HG03103 (cell line): ENCODE measurements around the gene KCNT2.

Experiments used
- ATAC-seq: cut with Tn5 transposase; IDR thresholded peaks from one replicate; pipeline ENCODE4 v1.9.1; 2021; ENCODE audit warnings: low read depth; ENCODE audit not compliant: unreplicated experiment

Gene KCNT2

GRCh38 chr1:196403803-196404690, 204.2 kb downstream of the KCNT2 start:
- ATAC-seq, result no peak

DNA sequence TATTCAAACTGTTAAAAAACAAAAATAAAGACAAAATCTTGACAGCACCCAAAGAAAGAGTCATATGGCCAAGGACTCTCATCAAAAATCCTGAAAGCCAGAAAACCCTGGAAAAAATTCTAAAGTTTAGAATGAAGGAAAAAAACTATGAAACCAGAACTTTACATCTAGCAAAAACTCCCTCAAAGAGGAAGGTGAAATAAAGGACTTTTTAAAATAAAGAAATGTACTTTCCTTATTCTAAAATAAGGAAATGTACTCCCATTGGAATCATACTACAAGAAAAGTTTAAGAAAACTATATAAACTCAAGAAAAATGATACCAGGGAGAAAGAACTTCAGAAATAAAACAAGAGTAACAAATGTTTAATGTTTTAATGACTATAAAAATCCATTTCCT, 206.3 kb downstream of the KCNT2 start:
- no peak for ATAC-seq

DNA sequence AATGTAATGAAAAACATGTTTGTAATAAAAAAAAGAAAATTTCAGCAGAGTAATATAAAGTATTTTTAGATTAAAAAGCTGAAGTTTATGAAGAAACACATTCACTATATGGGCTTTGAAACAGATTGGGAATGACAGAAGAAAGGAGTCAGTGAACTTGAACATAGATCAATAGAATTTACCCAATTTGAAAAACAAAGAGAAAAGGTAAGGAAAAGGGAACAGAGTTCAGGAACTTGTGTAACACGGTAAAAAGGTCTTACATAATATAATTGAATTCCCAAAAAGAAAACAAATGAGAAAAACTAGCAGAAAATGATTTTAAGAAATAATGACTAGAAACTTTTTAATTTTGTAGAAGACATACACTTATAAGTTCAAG, 206.8 kb downstream of the KCNT2 start:
- ATAC-seq, result no peak

DNA sequence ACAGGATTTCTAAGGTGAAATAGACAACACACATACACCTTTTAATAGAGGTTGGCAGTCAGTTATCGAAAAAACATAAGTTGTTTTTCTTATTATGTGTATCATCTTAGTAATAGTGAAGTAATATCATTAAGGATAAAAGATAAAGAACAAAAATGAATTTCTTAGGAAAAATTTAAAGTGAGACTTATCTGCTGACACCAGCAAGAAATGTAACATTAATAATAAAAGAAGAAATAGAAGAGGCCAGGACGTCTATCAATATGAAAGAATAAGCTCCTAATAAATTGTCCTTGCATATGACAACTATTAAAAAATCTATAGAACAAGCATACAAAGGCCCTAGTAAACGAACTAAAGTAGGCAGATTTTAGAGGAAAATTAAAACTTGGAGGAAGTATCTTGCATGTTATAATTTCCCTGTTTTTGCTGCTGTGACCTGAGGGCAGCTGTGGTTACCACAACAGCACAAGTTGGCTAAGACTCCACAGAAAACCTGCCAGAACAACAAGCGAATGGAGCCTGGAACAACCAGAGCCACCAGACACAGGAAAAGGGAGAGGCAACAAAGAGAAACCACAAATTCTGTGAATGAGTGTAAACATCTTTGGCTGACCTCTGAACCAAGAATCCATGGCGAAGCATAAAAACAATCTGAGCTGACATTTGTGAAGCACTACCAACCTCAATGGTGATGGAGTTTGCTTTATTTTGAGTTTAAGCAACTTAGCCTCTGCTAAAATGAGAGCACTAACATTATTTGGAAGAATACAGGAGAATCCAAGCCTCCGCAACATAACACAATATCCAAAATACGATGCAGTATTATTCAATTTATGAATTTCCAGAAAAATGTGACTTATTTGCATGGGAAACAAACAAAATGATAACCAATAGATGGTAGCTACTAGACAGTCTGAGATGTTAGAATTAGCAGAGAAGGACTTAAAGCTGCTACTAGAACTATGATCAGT, 207.5 kb downstream of the KCNT2 start:
- no peak for ATAC-seq

DNA sequence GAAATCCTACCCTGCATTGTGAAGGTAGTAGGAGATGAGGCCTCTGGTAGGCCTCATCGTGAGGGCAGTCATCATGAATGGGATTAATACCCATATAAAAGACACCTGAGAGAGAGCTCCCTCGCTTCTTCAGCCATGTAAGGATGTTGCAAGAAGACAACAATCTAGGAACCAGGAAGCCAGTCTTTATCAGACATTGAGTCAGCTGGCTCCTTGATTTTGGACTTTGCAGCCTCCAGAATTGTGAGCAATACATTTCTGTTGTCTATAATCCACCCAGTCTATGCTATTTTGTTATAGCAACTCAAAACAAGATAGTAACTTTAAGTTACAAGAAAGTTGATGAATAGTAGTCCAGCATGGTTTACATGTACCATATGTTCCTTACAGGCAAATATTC, 208.5 kb downstream of the KCNT2 start:
- ATAC-seq, result no peak

DNA sequence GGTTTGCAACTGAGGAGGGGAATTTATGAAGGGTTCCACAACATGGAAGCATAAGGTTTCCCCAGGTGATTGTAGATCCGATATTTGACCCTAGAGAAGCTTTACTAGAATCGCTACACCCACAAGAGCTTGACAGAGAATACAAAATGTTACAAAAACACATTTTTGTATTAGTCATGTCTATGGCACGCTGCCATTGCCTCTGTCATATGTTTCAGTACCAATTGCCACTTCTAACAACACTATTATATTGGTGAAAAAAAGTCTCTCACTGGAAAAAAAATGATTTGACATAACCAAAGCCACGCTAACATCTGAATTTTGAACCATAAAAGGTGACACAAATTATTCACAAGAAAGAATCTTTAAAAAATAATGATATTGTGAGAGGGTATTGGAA, 214.5 kb downstream of the KCNT2 start:
- no peak for ATAC-seq

GRCh38 chr1:196393282-196393681, 215.0 kb downstream of the KCNT2 start:
- ATAC-seq, result no peak

- ATAC-seq, result no peak
Measured at GRCh38 chr1:196387766-196388165, 220.5 kb downstream of the KCNT2 start.

GRCh38 chr1:196385109-196385508, 223.1 kb downstream of the KCNT2 start:
- no peak for ATAC-seq

DNA sequence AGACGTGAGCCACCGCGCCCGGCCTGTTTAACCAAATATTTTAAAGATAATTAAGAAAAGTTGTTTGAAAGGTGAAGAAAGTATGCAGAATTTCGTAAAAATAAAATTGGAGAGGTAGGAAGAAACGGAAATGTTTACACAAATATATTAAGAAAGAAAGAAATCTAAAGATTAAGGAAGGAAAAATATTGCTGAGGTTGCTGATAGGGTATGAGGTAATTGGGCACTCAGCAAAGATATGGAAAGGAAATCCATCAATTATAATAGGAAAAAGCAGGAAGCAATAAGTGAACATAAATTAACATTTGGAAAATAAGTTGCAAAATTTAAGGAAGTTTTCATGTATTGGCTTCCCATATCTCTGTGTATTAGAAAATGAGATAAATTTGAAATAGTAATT, 225.9 kb downstream of the KCNT2 start:
- ATAC-seq, result no peak

DNA sequence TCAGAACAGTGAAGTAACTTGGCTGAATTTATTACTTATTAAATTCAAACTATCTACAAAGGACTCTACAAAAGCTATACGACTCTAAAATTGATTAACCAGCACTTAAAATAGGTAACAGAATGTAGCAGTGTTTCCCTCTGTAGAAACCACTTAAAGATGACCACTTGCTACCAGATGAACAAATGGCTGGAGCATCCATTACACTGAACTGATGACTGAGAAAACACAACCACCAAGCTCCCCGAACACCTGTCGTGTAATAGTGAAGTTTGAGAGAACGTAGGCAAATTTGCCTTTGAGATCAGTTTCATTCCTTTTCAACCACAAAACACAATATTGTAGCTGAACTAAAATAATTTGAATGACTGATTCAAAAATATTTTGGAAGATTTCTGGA, 226.7 kb downstream of the KCNT2 start:
- no peak for ATAC-seq

DNA sequence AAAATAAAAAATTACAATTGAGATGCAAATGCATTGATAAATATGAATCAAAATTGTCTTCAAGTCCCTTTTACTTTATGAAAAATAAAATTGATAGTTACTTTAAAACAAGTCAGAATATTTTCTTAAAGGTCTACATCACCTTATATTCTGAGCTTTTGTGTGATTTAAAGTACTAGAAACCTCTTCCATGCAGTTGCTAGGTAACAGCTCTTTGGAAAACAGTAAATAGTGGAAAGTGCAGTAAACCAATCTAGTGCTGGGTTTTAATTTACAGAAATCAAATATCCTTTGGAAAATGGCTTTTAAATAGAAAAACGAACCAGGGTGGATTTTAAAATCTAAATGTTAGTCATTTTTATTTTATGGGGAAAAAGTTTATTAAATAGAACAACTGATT, 227.9 kb downstream of the KCNT2 start:
- no peak for ATAC-seq

DNA sequence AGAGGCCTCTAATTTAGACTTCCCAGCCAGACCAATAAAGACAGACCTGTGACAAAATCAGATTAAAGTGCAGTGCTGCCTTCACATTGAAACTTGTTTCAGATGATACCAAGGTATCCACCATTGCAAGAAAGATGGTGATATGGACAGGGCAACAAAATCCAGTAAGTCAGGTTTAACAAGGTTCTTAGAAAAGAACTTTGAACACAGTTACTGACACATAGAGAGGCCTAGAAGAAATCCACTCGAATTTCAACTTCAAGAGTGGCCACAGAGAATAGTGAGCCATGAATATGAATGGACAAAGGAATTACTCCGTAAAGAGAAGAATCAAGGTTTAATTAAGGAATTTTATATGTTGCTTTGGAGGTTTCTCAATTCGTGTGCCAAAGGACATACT, 230.4 kb downstream of the KCNT2 start:
- no peak for ATAC-seq

DNA sequence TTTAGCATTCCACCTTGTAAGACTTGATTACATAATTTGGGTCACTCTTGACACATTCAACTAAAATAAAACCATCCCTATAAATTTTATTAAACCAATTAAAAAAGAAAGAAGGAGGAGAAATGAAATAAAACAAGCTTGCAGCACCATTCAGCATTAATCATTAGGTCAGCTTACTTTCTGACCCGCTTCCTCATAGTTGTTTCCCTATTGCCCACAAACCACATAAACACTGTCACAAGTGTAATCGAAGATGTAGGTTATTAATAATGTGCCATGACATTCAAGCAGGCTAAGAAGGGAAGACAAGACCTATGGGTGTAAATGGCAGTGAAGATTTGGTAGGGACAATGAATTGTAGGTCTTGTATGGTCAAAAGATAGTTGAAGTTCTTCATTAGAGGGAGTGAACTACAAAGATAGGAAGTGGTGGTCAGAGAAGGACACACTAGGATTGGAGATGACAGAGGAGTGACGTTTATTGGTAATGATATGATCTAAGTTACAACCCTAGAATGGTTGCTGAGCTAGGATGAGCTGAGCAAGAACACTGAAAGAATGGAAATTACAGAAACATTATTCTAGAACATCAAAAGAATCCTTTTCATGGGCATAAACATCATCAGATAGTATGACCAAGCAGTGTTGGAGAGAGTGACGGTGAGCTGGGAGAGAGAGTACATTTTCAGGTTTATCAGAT, 231.5 kb downstream of the KCNT2 start:
- ATAC-seq, result no peak

DNA sequence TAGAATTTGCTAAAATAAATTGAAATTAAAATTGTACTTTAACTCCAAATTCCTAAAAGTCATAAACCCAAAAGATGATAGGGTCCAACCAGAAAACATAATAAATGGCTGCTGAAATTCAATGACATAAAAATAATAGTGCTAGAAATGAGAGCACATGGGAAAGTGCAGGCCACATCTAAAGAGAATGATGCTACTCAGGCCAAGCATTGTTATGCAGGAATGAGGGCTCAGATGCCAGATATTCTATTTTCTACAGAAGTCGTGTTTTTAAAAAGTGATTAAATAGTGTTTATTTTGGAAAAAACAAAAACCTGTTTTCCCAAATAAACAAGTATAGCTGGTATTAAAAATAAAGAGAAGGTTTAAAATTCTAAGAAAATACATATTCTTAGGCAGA, 234.4 kb downstream of the KCNT2 start:
- no peak for ATAC-seq

- ATAC-seq, result peak; percentile 80
Measured at GRCh38 chr1:196372896-196373536, 235.2 kb downstream of the KCNT2 start.

- ATAC-seq, result no peak
Measured at GRCh38 chr1:196367838-196368237, 240.4 kb downstream of the KCNT2 start.

DNA sequence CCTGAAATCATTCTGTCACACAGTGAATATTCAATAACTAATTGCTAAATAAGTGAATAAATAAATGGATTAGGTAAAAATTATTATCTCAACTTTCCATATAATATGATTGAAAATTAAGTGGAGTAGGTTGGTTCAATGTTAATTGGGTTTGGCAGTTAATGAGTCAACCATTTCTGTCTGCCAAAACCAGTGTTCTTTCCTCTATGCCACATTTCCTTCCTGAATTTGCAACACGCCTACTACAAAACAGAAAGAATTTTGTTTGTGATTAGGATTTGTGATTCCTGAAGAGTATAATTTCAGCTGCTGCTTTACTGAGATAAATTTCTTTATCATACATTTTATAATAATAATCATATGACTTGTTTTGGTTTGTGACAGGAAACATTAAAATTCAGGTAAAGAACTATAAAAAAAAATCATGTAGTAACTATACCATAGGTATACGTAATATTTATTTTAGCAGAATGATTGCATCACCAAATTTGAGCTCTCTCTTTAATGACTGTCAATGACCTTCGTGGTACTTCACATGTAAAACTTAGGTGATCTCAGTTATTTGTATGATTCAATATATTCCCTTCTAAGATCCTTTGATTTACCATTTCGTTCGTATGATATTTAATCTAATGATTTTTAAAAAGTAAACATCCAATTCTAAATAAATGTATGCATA, 241.3 kb downstream of the KCNT2 start:
- ATAC-seq, result no peak

DNA sequence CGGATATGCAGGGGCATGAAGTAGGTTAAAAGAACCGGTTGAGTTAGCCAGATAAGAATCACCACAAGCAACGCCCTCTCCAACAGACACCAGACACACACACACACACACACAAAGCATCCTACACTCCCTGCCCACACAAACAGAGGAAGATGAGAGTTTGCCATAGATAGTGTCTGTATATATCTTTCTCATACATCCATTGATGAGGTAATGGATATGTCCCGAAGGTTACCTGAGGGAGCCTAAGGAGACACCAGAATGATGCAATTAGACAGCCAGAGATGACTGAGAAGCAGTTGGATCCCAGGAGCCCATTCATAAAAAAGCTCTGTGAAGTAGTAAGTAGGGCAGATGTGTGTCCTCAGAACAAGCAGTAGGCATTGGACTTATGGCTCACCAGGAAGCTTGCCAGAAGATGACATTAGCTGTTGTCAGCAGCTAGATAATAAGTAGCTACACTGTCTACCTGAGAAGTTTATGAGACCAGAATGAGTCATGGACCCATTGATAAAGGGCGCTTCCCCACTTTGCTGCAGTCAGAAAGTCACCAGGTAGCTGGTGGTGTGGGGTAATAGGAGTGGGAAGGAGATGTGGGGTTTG, 247.0 kb downstream of the KCNT2 start:
- no peak for ATAC-seq
